K562 (cell line): ENCODE measurements around the gene EVPL. TPM values are rescaled to one million over a fixed set of nuclear protein-coding genes. Genes with fewer than 3 reads are reported as not detected.

Experiments
- ATF1 ChIP-seq, 2 experiments: fragments of 450-650 bp in 1 of 2; IDR thresholded peaks; 2 replicates each; pipeline ENCODE4 v1.6.1; 2016; ENCODE audit warnings: missing compliant biosample characterization in 1 of 2, missing genetic modification characterization in 1 of 2
- BRD4 ChIP-seq: fragments of 200-600 bp; sonication (generic); IDR thresholded peaks from 2 replicates; pipeline ENCODE4 v1.6.1; 2017; ENCODE audit warnings: inconsistent platforms
- ETV1 ChIP-seq: fragments of 450-650 bp; conservative IDR thresholded peaks from 2 replicates; pipeline ENCODE4 v1.6.1; 2016; ENCODE audit warnings: missing genetic modification characterization, control low read depth, low read depth, missing compliant biosample characterization
- PML ChIP-seq: IDR thresholded peaks from 2 replicates; pipeline ENCODE4 v1.6.1; 2012; ENCODE audit warnings: low read length, inconsistent platforms
- RFX5 ChIP-seq: IDR thresholded peaks from 2 replicates; pipeline ENCODE4 v1.6.1; 2011; ENCODE audit warnings: low read depth, mild to moderate bottlenecking, improper control_type of control experiment, low read length
- polyA plus RNA-seq, 8 experiments: library from polyadenylated mRNA; depleted of rRNA in 4 of 8; stranded (reverse) in 5 of 8; unstranded in 3 of 8; fragments of >200 nt; fragmentation: Nextera tagmentation in 2 of 8; fragmentation: Illumina TruSeq in 1 of 8; extraction: Ambion mirVana in 2 of 8; extraction: Trizol in 1 of 8; gene quantifications; 2 replicates each; pipeline versions ENCODE4 v1.2.1 to v1.2.3, GENCODE V29; 2011 to 2014; ENCODE audit warnings: inconsistent platforms in 1 of 8, missing spikeins in 1 of 8
- total RNA-seq, 7 experiments: library from RNA; depleted of rRNA in 6 of 7; stranded (reverse); fragments of >200 nt in 6 of 7; fragmentation: Illumina TruSeq in 2 of 7; extraction: Trizol in 2 of 7; gene quantifications; 2 replicates each; pipeline versions ENCODE4 v1.2.1 to v1.2.3, GENCODE V29; 2011 to 2021; ENCODE audit warnings: low replicate concordance in 1 of 7
- TF ChIP-seq, protein P1 (sequence below): fragments of 250-450 bp; sonication (Bioruptor Pico); IDR thresholded peaks from 2 replicates; pipeline ENCODE4 v1.5.0; 2022; ENCODE audit warnings: mild to moderate bottlenecking
- TF ChIP-seq, protein P2 (sequence below): fragments of 200-600 bp; sonication (generic); IDR thresholded peaks from one replicate; pipeline ENCODE4 v1.6.1; 2012; ENCODE audit warnings: mild to moderate bottlenecking, low read depth, low read length, inconsistent platforms
- TF ChIP-seq, protein P3 (sequence below), 3 experiments: fragments of 200-800 bp in 1 of 3; fragments of 250-450 bp in 1 of 3; fragments of 450-650 bp in 1 of 3; sonication (Bioruptor Pico) in 1 of 3; sonication (Bioruptor generic) in 1 of 3; formaldehyde crosslinking in 1 of 3; IDR thresholded peaks; 2 replicates each; pipeline versions ENCODE4 v1.6.1 to v1.8.0; 2016 to 2022; ENCODE audit warnings: mild to moderate bottlenecking in 2 of 3, missing genetic modification characterization in 2 of 3, missing compliant biosample characterization in 1 of 3, moderate library complexity in 1 of 3

Gene EVPL
- total and polyA plus RNA-seq, 9 of the 15 experiments (the other 6 are each of a cell fraction or from before 2014, with no cell fraction given), result 0.08 to 0.18 (median 0.16) TPM; not detected in 5

DNA sequence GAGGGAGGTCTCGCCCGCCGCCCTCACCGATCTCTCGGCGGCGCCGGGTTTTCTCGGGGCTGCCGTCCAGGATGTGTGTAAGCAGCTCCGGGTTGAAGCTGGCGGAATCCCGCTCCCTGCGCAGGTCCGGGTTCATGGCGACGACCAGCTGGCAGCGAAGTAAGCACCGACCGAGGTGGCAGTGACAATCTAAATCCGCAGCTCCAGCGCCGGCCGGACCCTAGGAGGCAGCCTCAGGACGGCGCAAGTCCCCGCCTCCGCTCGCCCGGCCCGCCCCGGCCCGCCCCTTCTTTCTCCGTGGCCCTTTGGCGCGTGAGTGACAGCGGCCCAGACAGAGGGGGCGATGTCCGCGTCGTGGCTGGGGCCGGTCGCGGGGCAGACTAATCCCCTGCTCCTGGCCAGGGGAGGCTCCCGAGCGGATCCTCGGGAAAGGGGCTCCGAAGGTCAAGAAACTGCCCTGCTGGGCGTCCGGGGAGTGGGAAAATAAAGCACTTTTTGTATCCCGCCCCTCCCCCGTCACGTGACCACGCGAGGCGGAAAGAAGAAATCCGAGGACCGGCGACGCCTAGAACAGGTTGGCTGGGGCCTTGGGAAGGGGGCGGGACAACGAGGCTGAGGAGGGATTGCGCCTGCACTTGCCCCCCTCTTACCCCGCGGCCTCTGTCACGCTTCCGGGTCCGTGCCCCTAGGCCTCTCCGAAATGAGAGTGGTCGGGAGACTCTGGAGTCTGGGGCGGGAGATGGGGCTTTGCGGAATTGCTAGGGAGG is 48.0 kb downstream of the EVPL start, which contains the start of the genes ACOX1 and TEN1 (continued):
- TF ChIP-seq ETV1 (tag), result peak; percentile 65; the same call in 1 of the 2 replicates
- no peak; the same call in 1 of the 2 replicates for TF ChIP-seq BRD4
- TF ChIP-seq, protein P1, sequence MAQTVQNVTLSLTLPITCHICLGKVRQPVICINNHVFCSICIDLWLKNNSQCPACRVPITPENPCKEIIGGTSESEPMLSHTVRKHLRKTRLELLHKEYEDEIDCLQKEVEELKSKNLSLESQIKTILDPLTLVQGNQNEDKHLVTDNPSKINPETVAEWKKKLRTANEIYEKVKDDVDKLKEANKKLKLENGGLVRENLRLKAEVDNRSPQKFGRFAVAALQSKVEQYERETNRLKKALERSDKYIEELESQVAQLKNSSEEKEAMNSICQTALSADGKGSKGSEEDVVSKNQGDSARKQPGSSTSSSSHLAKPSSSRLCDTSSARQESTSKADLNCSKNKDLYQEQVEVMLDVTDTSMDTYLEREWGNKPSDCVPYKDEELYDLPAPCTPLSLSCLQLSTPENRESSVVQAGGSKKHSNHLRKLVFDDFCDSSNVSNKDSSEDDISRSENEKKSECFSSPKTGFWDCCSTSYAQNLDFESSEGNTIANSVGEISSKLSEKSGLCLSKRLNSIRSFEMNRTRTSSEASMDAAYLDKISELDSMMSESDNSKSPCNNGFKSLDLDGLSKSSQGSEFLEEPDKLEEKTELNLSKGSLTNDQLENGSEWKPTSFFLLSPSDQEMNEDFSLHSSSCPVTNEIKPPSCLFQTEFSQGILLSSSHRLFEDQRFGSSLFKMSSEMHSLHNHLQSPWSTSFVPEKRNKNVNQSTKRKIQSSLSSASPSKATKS (CRISPR knock-in tag), result no peak
- TF ChIP-seq PML, result peak; percentile 86
- TF ChIP-seq, protein P2, sequence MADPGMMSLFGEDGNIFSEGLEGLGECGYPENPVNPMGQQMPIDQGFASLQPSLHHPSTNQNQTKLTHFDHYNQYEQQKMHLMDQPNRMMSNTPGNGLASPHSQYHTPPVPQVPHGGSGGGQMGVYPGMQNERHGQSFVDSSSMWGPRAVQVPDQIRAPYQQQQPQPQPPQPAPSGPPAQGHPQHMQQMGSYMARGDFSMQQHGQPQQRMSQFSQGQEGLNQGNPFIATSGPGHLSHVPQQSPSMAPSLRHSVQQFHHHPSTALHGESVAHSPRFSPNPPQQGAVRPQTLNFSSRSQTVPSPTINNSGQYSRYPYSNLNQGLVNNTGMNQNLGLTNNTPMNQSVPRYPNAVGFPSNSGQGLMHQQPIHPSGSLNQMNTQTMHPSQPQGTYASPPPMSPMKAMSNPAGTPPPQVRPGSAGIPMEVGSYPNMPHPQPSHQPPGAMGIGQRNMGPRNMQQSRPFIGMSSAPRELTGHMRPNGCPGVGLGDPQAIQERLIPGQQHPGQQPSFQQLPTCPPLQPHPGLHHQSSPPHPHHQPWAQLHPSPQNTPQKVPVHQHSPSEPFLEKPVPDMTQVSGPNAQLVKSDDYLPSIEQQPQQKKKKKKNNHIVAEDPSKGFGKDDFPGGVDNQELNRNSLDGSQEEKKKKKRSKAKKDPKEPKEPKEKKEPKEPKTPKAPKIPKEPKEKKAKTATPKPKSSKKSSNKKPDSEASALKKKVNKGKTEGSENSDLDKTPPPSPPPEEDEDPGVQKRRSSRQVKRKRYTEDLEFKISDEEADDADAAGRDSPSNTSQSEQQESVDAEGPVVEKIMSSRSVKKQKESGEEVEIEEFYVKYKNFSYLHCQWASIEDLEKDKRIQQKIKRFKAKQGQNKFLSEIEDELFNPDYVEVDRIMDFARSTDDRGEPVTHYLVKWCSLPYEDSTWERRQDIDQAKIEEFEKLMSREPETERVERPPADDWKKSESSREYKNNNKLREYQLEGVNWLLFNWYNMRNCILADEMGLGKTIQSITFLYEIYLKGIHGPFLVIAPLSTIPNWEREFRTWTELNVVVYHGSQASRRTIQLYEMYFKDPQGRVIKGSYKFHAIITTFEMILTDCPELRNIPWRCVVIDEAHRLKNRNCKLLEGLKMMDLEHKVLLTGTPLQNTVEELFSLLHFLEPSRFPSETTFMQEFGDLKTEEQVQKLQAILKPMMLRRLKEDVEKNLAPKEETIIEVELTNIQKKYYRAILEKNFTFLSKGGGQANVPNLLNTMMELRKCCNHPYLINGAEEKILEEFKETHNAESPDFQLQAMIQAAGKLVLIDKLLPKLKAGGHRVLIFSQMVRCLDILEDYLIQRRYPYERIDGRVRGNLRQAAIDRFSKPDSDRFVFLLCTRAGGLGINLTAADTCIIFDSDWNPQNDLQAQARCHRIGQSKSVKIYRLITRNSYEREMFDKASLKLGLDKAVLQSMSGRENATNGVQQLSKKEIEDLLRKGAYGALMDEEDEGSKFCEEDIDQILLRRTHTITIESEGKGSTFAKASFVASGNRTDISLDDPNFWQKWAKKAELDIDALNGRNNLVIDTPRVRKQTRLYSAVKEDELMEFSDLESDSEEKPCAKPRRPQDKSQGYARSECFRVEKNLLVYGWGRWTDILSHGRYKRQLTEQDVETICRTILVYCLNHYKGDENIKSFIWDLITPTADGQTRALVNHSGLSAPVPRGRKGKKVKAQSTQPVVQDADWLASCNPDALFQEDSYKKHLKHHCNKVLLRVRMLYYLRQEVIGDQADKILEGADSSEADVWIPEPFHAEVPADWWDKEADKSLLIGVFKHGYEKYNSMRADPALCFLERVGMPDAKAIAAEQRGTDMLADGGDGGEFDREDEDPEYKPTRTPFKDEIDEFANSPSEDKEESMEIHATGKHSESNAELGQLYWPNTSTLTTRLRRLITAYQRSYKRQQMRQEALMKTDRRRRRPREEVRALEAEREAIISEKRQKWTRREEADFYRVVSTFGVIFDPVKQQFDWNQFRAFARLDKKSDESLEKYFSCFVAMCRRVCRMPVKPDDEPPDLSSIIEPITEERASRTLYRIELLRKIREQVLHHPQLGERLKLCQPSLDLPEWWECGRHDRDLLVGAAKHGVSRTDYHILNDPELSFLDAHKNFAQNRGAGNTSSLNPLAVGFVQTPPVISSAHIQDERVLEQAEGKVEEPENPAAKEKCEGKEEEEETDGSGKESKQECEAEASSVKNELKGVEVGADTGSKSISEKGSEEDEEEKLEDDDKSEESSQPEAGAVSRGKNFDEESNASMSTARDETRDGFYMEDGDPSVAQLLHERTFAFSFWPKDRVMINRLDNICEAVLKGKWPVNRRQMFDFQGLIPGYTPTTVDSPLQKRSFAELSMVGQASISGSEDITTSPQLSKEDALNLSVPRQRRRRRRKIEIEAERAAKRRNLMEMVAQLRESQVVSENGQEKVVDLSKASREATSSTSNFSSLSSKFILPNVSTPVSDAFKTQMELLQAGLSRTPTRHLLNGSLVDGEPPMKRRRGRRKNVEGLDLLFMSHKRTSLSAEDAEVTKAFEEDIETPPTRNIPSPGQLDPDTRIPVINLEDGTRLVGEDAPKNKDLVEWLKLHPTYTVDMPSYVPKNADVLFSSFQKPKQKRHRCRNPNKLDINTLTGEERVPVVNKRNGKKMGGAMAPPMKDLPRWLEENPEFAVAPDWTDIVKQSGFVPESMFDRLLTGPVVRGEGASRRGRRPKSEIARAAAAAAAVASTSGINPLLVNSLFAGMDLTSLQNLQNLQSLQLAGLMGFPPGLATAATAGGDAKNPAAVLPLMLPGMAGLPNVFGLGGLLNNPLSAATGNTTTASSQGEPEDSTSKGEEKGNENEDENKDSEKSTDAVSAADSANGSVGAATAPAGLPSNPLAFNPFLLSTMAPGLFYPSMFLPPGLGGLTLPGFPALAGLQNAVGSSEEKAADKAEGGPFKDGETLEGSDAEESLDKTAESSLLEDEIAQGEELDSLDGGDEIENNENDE, result no peak
- TF ChIP-seq, protein P3, sequence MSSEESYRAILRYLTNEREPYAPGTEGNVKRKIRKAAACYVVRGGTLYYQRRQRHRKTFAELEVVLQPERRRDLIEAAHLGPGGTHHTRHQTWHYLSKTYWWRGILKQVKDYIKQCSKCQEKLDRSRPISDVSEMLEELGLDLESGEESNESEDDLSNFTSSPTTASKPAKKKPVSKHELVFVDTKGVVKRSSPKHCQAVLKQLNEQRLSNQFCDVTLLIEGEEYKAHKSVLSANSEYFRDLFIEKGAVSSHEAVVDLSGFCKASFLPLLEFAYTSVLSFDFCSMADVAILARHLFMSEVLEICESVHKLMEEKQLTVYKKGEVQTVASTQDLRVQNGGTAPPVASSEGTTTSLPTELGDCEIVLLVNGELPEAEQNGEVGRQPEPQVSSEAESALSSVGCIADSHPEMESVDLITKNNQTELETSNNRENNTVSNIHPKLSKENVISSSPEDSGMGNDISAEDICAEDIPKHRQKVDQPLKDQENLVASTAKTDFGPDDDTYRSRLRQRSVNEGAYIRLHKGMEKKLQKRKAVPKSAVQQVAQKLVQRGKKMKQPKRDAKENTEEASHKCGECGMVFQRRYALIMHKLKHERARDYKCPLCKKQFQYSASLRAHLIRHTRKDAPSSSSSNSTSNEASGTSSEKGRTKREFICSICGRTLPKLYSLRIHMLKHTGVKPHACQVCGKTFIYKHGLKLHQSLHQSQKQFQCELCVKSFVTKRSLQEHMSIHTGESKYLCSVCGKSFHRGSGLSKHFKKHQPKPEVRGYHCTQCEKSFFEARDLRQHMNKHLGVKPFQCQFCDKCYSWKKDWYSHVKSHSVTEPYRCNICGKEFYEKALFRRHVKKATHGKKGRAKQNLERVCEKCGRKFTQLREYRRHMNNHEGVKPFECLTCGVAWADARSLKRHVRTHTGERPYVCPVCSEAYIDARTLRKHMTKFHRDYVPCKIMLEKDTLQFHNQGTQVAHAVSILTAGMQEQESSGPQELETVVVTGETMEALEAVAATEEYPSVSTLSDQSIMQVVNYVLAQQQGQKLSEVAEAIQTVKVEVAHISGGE (CRISPR knock-in tag; IDR thresholded peaks at IDR 0.05), result peak in 1 of 3 experiments; percentile 8; a peak in 2 of 6 replicates
- no peak for TF ChIP-seq RFX5
- TF ChIP-seq ATF1 (CRISPR knock-in tag; IDR thresholded peaks at IDR 0.05), result no peak
- TF ChIP-seq ATF1 (tag; IDR thresholded peaks at IDR 0.05), result peak; percentile 84
